GM18505 (cell line): ENCODE measurements around the gene ABCD2.
"Not testable (repeated sequence)": the region's sequence is repeated elsewhere in the genome, so short reads cannot be mapped to it uniquely, and the experiment has no call there.

ENCODE experiments used
- ATAC-seq: cut with Tn5 transposase; IDR thresholded peaks from one replicate; pipeline ENCODE4 v1.9.1; 2021; ENCODE audit not compliant: unreplicated experiment
- POLR2A ChIP-seq: IDR thresholded peaks from 4 replicates; pipeline ENCODE4 v1.6.1; 2011; ENCODE audit warnings: borderline replicate concordance; ENCODE audit not compliant: insufficient read depth, insufficient read length; ENCODE audit errors: extremely low read depth

Gene ABCD2

GRCh38 chr12:39538679-39539104 is 80.9 kb downstream of the ABCD2 start:
- TF ChIP-seq POLR2A: no peak
- ATAC-seq: no peak

GRCh38 chr12:39533951-39534350 is 85.7 kb downstream of the ABCD2 start:
- ATAC-seq: no peak
- no peak for TF ChIP-seq POLR2A

GRCh38 chr12:39532448-39532847 is 87.2 kb downstream of the ABCD2 start:
- TF ChIP-seq POLR2A: no peak
- no peak for ATAC-seq

DNA sequence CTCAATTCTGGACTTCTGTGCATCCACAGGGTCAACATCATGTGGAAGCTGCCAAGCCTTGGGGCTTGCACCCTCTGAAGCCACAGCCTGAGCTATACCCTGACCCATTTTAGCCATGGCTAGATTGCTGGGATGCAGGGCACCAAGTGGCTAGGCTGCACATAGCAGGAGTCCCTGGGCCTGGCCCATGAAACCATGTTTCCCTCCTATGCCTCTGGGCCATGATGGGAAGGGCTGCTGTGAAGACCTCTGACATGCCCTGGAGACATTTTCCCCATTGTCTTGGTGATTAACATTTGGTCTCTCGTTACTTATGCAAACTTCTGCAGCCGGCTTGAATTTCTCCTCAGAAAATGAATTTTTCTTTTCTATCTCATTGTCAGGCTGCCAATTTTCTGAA is 92.6 kb downstream of the ABCD2 start:
- no peak for TF ChIP-seq POLR2A
- no peak for ATAC-seq

- not testable (repeated sequence) for ATAC-seq
Measured at GRCh38 chr12:39522167-39522566, 97.4 kb downstream of the ABCD2 start.

GRCh38 chr12:39510001-39510400 is 109.6 kb downstream of the ABCD2 start:
- no peak for ATAC-seq
- no peak for TF ChIP-seq POLR2A

DNA sequence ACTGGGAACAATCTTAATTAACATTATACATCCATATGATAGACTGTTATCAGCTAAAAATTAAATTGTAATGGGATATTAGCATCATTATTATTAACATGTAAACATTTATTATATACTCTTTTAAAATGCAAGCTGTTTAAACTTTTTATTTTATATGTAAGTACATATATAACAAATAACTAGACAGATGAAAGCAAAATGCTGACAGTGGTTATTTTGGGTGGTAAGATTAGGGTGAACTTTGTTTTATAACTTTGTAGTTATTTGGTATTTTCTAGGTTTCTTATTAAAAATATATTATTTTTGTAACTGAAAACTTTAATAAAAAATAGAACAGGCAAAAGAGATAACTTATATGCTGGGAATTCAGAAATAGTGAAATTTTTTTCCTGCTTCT is 114.0 kb downstream of the ABCD2 start:
- ATAC-seq: no peak
- no peak for TF ChIP-seq POLR2A

GRCh38 chr12:39505023-39505422 is 114.6 kb downstream of the ABCD2 start:
- no peak for TF ChIP-seq POLR2A
- ATAC-seq: no peak

GRCh38 chr12:39503439-39503838 is 116.2 kb downstream of the ABCD2 start:
- no peak for TF ChIP-seq POLR2A
- ATAC-seq: no peak

DNA sequence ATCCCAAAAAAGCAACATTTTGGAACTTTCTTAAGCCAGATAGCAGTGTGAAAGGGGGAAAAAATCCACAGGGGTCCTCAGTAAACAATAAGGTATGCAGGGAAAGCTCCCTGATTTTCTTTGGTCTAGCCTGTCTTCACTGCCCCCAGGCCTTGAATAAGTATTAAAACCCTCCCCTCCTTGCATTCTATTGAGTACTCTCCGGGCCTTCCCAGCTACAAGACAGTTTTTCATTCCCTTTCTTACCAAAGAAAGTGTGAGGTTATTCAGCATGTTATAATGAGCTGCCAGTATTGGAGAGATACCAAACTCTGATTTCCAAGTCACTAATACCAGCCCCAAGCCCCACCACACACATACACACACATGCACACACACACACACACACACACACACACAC is 116.9 kb downstream of the ABCD2 start:
- no peak for TF ChIP-seq POLR2A
- no peak for ATAC-seq
